ENCODE measurements around the gene SYNE1.
"Not testable (repeated sequence)": the region's sequence is repeated elsewhere in the genome, so short reads cannot be mapped to it uniquely, and the experiment has no call there.

SYNE1 gene

DNA sequence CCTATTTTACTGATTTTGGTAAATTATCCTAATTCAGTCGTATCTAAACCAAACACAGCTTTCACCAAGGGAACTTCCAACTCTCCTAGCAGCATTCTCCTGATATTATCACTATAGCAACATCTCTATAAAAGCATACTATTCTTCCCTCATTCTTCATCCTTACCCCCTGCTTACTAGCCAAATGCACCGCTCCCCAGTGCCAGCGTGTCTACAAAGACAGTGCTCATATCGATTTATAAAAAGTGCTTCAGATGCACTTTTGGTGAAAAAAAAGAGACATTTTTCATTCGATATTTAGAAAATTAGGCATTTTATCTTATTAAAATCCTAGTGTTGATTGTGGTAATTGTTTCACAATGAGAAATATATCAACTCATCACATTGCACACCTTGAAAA is 74.0 kb downstream of the SYNE1 start:
- Mint-ChIP-seq H3K36me3 (ENCODE audit: low read depth) (no peaks in the 10 kb centered on the region), H3K27me3 (ENCODE audit: low read depth) (no peaks in the 10 kb centered on the region), H3K4me1 (ENCODE audit: low read depth) (no peaks in the 10 kb centered on the region), H3K4me3 (no peak overlapping the region), H3K27ac (no peak overlapping the region), H3K9me3 (no peaks in the 10 kb centered on the region)

DNA sequence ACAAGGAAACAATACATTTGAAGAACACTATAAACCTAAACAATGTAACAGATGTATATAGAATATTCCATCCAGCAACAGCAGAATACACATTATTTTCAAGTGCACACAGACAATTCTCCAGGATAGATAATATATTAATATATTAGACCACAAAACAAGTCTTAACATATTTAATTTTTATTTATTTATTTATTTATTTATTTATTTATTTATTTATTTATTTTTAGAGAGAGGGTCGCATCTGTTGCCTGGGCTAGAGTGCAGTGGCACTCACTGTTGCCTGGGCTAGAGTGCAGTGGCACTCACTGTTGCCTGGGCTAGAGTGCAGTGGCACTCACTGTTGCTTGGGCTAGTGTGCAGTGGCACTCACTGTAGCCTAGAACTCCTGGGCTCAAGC is 78.4 kb downstream of the SYNE1 start:
- not testable (repeated sequence) for H3K4me3 Mint-ChIP-seq; H3K9me3 Mint-ChIP-seq; H3K27ac Mint-ChIP-seq; H3K36me3 Mint-ChIP-seq (ENCODE audit: low read depth); H3K4me1 Mint-ChIP-seq (ENCODE audit: low read depth); H3K27me3 Mint-ChIP-seq (ENCODE audit: low read depth)

DNA sequence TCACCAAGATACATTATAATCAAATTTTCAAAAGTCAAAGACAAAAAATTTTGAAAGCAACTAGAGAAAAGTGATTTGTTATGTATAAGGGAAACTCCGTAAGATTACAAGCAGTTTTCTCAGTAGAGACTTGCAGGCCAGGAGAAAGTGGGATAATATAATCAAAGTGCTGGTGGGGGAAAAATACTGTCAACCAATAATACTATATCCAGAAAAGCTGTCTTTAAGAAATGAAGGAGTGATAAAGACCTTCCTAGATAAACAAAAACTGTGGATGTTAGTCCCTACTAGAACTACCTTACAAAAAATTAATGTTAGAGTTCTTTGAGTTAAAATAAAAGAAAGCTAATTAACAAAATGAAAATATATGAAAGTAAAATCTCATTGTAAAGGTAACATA is 79.7 kb downstream of the SYNE1 start:
- no peaks in the 10 kb centered on the region for H3K27me3 Mint-ChIP-seq (ENCODE audit: low read depth)
- no peak overlapping the region for H3K4me3 Mint-ChIP-seq
- no peaks in the 10 kb centered on the region for H3K36me3 Mint-ChIP-seq (ENCODE audit: low read depth)
- no peaks in the 10 kb centered on the region for H3K4me1 Mint-ChIP-seq (ENCODE audit: low read depth)
- no peak overlapping the region for H3K27ac Mint-ChIP-seq
- peaks cover 10% of the 10 kb centered on the region for H3K9me3 Mint-ChIP-seq

DNA sequence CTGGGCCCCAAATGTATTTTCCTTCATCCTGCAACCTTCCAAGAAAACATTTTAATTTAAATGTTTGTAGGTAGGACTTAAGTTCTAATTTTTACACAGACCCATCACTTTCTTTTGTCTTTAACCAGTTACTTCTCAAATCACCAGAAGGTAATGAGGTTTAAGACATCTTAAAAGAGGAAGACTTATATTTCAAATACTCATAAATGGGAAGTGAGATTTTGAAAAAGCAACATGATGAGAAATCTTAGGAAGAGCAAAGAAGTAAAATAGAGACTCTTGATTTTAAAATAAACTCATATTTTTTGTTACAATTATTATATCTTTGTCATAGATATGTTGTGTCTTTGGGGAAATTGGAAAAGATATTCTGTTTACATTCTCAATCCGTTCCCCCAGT is 82.3 kb downstream of the SYNE1 start:
- H3K9me3 Mint-ChIP-seq = peaks cover 10% of the 10 kb centered on the region
- no peaks in the 10 kb centered on the region for H3K27me3 Mint-ChIP-seq (ENCODE audit: low read depth)
- no peaks in the 10 kb centered on the region for H3K4me1 Mint-ChIP-seq (ENCODE audit: low read depth)
- H3K36me3 Mint-ChIP-seq (ENCODE audit: low read depth) = no peaks in the 10 kb centered on the region
- H3K27ac Mint-ChIP-seq = no peak overlapping the region
- no peak overlapping the region for H3K4me3 Mint-ChIP-seq

DNA sequence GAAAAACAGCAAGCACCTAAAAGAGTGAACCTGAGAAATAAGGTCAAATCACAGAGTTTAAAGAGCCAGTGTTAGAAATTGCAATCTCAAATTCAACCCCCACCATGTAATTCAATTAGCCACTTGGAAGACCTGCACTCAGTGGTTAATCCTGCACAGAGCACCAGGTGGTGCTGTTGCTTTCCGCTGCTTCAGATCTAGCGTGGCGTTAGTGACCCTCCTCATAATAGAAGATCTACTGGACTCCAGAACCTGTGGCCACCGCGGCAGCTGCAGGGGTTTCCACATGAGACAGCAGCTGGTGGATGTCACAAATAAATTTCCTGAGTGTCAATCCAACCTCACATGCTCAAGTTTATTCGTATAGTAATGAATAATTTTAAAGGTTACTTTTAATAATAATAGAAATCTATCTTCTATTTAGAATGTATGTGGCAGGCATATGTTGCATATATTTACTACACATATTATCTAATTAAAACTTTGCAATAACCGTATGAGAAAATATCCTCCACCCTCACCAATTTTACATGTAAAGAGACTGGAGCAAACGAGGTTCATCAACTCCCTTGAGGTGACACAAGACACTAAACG is 84.4 kb downstream of the SYNE1 start:
- Mint-ChIP-seq H3K9me3 (peaks cover 10% of the 10 kb centered on the region), H3K4me1 (ENCODE audit: low read depth) (no peaks in the 10 kb centered on the region), H3K4me3 (no peak overlapping the region), H3K27me3 (ENCODE audit: low read depth) (no peaks in the 10 kb centered on the region), H3K36me3 (ENCODE audit: low read depth) (no peaks in the 10 kb centered on the region), H3K27ac (no peak overlapping the region)

DNA sequence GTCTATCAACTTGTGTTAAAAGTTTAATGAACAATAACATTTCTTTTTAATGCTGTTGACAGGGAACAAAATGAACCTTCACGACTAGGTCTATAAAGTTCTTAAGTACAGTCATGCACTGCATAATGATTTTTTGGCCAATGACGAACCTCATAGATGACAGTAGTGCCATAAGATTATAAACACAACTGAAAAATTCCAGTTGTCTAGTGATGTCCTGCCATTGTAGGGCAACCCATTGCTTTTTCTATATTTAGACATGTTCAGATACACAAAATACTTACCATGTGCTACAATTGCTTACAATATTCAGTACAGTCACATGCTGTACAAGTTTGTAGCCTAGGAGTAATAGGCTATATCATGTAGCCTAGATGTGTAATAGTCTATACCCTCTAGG is 93.6 kb downstream of the SYNE1 start:
- Mint-ChIP-seq H3K27me3 (ENCODE audit: low read depth) (no peaks in the 10 kb centered on the region), H3K4me3 (no peak overlapping the region), H3K27ac (no peak overlapping the region), H3K36me3 (ENCODE audit: low read depth) (no peaks in the 10 kb centered on the region), H3K9me3 (no peaks in the 10 kb centered on the region), H3K4me1 (ENCODE audit: low read depth) (no peaks in the 10 kb centered on the region)

DNA sequence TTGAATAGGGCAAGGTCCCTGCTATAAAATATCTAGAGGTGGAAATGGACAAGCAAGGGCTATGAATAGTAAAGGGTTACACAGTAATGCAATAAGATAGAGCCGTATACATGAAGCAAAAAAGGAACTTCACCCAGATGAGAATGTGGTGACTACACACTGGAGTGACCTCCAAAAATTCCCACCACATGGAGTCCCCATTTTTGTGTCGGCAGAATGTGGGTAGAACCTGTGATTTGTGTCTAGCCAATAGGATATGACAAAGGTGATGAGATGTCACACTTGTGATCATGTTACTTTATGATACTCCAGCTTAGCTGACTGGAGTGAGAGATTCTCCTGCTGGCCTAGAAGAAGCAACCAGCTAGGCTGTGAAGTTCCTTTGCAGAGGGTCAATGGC is 96.8 kb downstream of the SYNE1 start:
- no peak overlapping the region for H3K27ac Mint-ChIP-seq
- H3K9me3 Mint-ChIP-seq = no peaks in the 10 kb centered on the region
- H3K4me3 Mint-ChIP-seq = no peak overlapping the region
- no peaks in the 10 kb centered on the region for H3K4me1 Mint-ChIP-seq (ENCODE audit: low read depth)
- no peaks in the 10 kb centered on the region for H3K27me3 Mint-ChIP-seq (ENCODE audit: low read depth)
- no peaks in the 10 kb centered on the region for H3K36me3 Mint-ChIP-seq (ENCODE audit: low read depth)

DNA sequence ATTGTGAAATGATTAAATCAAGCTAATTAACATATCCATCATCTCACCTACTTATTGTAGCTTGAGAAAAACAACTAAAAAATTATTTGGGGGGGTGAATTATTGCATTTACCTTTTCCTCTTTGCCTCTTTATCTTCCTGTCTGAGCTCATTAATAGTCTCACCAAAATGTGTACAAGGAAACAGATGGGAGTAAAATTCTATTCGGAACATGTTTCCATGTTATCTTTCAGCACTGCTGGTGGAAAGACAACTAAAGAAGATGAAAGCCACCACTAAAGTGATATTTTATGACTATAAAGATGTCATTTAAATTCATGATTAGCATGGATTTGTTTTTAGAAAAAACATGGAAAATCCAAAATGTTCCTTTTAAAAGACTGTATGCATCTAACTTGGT is 102.6 kb downstream of the SYNE1 start:
- Mint-ChIP-seq H3K36me3 (ENCODE audit: low read depth) (no peaks in the 10 kb centered on the region), H3K4me3 (no peak overlapping the region), H3K27ac (no peak overlapping the region), H3K4me1 (ENCODE audit: low read depth) (no peaks in the 10 kb centered on the region), H3K9me3 (no peaks in the 10 kb centered on the region), H3K27me3 (ENCODE audit: low read depth) (no peaks in the 10 kb centered on the region)

DNA sequence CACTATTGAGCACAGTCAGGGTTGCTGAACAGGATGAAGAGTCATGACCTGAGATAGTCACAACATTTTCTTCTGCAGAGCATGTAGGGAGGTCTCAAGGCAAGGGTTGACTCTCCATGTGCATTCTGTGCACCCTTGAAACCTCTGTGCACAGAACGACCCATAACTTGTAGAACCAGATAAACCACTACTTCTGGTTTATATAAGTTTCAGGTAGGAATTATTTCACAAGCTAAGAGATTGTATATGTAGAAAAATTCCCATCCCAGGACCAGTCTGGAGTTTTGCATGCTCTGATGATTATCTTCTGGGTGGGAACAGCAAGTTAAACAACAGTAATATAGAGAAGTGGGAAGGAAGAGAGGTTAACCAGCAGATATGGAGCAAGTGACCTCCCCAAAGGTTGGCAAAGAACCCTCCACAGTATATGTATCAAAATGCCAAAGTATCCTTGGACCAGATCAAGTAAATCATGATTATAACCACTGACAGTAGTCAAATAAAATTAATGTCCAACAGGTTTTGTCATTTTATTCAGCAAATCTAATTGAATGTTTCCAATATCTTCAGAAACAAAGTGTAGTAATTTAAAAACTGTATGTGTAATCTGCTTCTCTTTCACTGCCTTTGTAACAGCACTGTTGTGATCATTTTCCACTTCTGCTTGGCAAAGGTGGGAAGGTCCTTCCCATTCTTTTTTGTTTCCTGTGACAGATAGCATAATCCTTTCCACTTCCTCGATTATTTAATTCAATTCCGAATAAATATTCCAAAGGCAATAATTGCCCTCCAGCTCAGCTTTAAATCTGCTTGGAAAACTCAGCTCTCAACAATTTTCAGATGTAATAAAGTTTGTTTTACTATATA is 104.4 kb downstream of the SYNE1 start:
- Mint-ChIP-seq H3K9me3 (no peaks in the 10 kb centered on the region), H3K36me3 (ENCODE audit: low read depth) (no peaks in the 10 kb centered on the region), H3K4me3 (no peak overlapping the region), H3K4me1 (ENCODE audit: low read depth) (no peaks in the 10 kb centered on the region), H3K27ac (no peak overlapping the region), H3K27me3 (ENCODE audit: low read depth) (no peaks in the 10 kb centered on the region)

DNA sequence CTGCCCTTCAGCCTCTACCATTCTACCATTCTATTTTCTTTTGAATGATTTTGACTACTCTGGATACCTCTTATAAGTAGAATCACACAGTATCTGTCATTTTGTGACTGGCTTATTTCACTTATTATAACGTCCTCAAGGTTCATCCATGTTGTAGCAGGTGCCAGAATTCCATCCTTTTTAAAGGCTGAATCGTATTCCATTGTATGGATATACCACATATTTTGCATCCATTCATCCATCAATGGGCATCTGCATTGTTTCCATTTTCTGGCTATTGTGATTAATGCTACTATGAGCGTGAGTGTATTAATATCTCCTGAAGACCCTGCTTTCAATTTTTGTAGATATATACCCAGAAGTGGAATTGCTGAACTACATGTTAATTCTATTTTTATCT is 105.5 kb downstream of the SYNE1 start:
- H3K4me3 Mint-ChIP-seq = no peak overlapping the region
- H3K36me3 Mint-ChIP-seq (ENCODE audit: low read depth) = no peaks in the 10 kb centered on the region
- H3K27me3 Mint-ChIP-seq (ENCODE audit: low read depth) = no peaks in the 10 kb centered on the region
- H3K9me3 Mint-ChIP-seq = no peaks in the 10 kb centered on the region
- no peak overlapping the region for H3K27ac Mint-ChIP-seq
- no peaks in the 10 kb centered on the region for H3K4me1 Mint-ChIP-seq (ENCODE audit: low read depth)

DNA sequence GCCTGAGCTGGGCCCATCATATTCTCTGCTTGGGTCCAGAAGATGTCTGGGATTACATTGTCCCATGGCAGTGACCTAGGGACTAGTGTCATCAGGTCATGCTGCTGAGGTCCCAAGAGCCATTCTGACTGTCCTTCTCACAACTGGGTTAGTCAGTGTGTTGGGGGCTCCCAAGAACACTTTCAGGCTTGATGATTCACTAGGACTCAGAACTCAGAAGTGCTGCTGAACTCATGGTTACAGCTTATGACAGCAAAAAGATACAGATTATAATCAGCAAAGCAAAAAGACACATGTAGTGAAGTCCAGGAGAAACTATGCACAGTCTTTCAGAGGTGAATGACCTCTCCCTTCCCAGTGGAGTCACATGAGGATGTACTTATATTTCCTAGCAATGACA is 107.8 kb downstream of the SYNE1 start:
- Mint-ChIP-seq H3K27me3 (ENCODE audit: low read depth) (no peaks in the 10 kb centered on the region), H3K27ac (no peak overlapping the region), H3K9me3 (no peaks in the 10 kb centered on the region), H3K36me3 (ENCODE audit: low read depth) (no peaks in the 10 kb centered on the region), H3K4me1 (ENCODE audit: low read depth) (no peaks in the 10 kb centered on the region), H3K4me3 (no peak overlapping the region)

DNA sequence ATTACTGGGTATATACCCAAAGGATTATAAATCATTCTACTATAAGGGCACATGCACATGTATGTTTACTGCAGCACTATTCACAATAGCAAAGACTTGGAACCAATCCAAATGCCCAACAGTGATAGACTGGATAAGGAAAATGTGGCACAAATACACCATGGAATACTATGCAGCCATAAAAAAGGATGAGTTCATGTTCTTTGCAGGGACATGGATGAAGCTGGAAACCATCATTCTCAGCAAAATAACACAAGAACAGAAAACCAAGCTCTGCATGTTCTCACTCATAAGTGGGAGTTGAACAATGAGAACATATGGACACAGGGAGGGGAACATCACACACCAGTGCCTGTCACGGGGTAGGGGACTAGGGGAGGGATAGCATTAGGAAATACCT is 123.0 kb downstream of the SYNE1 start:
- H3K4me1 Mint-ChIP-seq (ENCODE audit: low read depth); H3K9me3 Mint-ChIP-seq; H3K4me3 Mint-ChIP-seq; H3K27me3 Mint-ChIP-seq (ENCODE audit: low read depth); H3K36me3 Mint-ChIP-seq (ENCODE audit: low read depth); H3K27ac Mint-ChIP-seq: not testable (repeated sequence)

DNA sequence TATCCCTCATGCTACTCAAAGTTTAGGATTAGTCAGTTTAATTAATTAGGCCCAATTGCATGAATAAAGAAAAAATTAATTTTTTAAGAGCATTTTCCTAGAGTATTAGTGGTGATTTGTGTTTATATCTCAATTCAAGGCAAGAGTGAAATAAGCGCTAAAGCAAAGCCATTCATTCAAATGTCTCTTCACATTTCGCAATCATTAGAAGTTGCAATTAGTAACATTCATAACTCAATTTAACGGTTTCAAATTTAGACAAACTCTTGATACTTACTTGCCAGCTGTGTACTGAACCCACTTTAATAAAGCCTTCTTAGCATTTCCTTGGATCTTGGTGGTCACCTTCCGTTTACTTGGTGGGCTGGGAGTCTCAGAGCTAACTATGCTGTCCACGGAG is 127.2 kb downstream of the SYNE1 start:
- Mint-ChIP-seq H3K9me3 (no peaks in the 10 kb centered on the region), H3K36me3 (ENCODE audit: low read depth) (no peaks in the 10 kb centered on the region), H3K4me1 (ENCODE audit: low read depth) (no peaks in the 10 kb centered on the region), H3K27me3 (ENCODE audit: low read depth) (no peaks in the 10 kb centered on the region), H3K27ac (no peak overlapping the region), H3K4me3 (no peak overlapping the region)

DNA sequence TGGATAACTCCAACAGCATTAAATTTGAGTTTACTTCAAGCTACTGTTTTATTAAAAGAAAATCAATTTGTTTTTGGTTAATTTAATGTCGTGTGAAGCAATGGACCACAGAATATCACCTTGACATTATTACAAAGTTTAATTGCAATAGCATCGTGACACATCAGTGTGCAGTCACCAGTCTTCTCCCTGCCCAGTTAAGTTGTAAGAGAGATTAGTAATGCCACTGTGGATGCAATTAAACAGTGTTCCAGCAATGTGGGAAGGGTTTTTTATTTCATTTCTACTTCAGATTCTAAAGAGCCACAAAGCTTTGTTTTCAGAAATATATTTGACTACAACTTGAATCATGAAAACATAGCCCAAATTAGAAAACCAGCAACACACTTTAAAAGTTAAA is 128.7 kb downstream of the SYNE1 start:
- Mint-ChIP-seq H3K36me3 (ENCODE audit: low read depth) (no peaks in the 10 kb centered on the region), H3K4me1 (ENCODE audit: low read depth) (no peaks in the 10 kb centered on the region), H3K9me3 (no peaks in the 10 kb centered on the region), H3K4me3 (no peak overlapping the region), H3K27ac (no peak overlapping the region), H3K27me3 (ENCODE audit: low read depth) (no peaks in the 10 kb centered on the region)

DNA sequence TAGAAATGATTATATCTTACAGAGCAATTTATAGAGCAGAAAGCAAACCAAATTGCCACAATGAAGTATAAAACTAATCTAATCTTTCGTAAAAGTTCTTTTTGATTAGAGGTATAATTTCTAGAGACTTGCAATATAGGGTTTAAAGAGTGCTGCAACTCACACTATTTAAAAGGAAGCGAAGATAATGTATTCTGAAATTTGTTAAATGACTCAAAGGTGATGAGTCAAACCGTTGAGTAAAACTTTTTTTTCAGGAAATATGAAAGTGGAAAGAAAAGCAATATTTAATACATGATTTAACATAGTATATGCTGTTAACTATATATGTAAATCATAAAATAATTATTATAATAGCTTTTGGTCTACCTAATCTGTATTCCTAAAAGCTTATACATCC is 133.6 kb downstream of the SYNE1 start:
- Mint-ChIP-seq H3K4me1 (ENCODE audit: low read depth) (no peaks in the 10 kb centered on the region), H3K4me3 (no peak overlapping the region), H3K9me3 (no peaks in the 10 kb centered on the region), H3K27me3 (ENCODE audit: low read depth) (no peaks in the 10 kb centered on the region), H3K36me3 (ENCODE audit: low read depth) (no peaks in the 10 kb centered on the region), H3K27ac (no peak overlapping the region)

Data from T-helper 1 cell treated with Interleukin-12 subunit alpha and Interleukin-12 subunit beta and Interleukin-4 antibody, amounts not matched to agents 30 μg/mL and 1 μg/mL, for 36 hours (primary cell).